ENCODE measurements around the gene PRR29. TPM values are rescaled to one million over a fixed set of nuclear protein-coding genes. Genes with fewer than 3 reads are reported as not detected.

PRR29 gene
- total and polyA plus RNA-seq, 4 donors = 0.02 to 0.35 (median 0.14) TPM; not detected in 1

GRCh38 chr17:63974594-63975192, 23.5 kb upstream of the PRR29 start:
- 85% methylated on average over 10 of the region's 10 CpGs for WGBS
- no peak for DNase-seq (ENCODE audit: low spot score)
- H3K4me1 ChIP-seq (ENCODE audit: control insufficient read depth in 4 of 4, insufficient read depth in 4 of 4, low read length in 3 of 4) = no peaks in the 10 kb centered on the region

GRCh38 chr17:63975541-63976092, 22.5 kb upstream of the PRR29 start:
- no peak for DNase-seq (ENCODE audit: low spot score)
- Histone ChIP-seq H3K9ac (ENCODE audit: low read depth in 1 of 2, low read length in 2 of 2) (no peak overlapping the region), H3K4me1 (ENCODE audit: control insufficient read depth in 4 of 4, insufficient read depth in 4 of 4, low read length in 3 of 4) (peaks cover 0 to 2% (median 0%) of the 10 kb centered on the region in 4 donors), H3K36me3 (ENCODE audit: control insufficient read depth in 4 of 4, insufficient read depth in 3 of 4, low read depth in 1 of 4, low read length in 3 of 4) (no peaks in the 10 kb centered on the region), H3K27me3 (ENCODE audit: control insufficient read depth in 4 of 4, insufficient read depth in 4 of 4, low read length in 3 of 4) (no peaks in the 10 kb centered on the region), H3K4me3 (ENCODE audit: low read depth in 1 of 3, low read length in 3 of 3) (no peak overlapping the region), H3K27ac (ENCODE audit: low read depth in 1 of 2, low read length in 2 of 2) (no peak overlapping the region), H3K9me3 (ENCODE audit: control insufficient read depth in 4 of 4, low read length in 3 of 4) (no peaks in the 10 kb centered on the region)
- WGBS = 76% methylated on average over 2 of the region's 2 CpGs
- TF ChIP-seq EGR1 (IDR thresholded peaks at IDR 0.05; ENCODE audit: low read depth in 2 of 2) (no peak), JUND (IDR thresholded peaks at IDR 0.05) (no peak), HNF4G (IDR thresholded peaks at IDR 0.05) (no peak), SP1 (IDR thresholded peaks at IDR 0.05) (no peak), RXRA (IDR thresholded peaks at IDR 0.05) (no peak)
- TF ChIP-seq, protein P1, sequence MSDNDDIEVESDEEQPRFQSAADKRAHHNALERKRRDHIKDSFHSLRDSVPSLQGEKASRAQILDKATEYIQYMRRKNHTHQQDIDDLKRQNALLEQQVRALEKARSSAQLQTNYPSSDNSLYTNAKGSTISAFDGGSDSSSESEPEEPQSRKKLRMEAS (IDR thresholded peaks at IDR 0.05) = no peak
- TF ChIP-seq, protein P2, sequence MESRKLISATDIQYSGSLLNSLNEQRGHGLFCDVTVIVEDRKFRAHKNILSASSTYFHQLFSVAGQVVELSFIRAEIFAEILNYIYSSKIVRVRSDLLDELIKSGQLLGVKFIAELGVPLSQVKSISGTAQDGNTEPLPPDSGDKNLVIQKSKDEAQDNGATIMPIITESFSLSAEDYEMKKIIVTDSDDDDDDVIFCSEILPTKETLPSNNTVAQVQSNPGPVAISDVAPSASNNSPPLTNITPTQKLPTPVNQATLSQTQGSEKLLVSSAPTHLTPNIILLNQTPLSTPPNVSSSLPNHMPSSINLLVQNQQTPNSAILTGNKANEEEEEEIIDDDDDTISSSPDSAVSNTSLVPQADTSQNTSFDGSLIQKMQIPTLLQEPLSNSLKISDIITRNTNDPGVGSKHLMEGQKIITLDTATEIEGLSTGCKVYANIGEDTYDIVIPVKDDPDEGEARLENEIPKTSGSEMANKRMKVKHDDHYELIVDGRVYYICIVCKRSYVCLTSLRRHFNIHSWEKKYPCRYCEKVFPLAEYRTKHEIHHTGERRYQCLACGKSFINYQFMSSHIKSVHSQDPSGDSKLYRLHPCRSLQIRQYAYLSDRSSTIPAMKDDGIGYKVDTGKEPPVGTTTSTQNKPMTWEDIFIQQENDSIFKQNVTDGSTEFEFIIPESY (IDR thresholded peaks at IDR 0.05) = no peak

More at GRCh38 chr17:63974594-63975192, 23.5 kb upstream of the PRR29 start:
- H3K9me3 ChIP-seq (ENCODE audit: control insufficient read depth in 4 of 4, low read length in 3 of 4) = no peaks in the 10 kb centered on the region
- no peak overlapping the region for H3K27ac ChIP-seq (ENCODE audit: low read depth in 1 of 2, low read length in 2 of 2)
- H3K27me3 ChIP-seq (ENCODE audit: control insufficient read depth in 4 of 4, insufficient read depth in 4 of 4, low read length in 3 of 4) = no peaks in the 10 kb centered on the region
- H3K36me3 ChIP-seq (ENCODE audit: control insufficient read depth in 4 of 4, insufficient read depth in 3 of 4, low read depth in 1 of 4, low read length in 3 of 4) = no peaks in the 10 kb centered on the region
- TF ChIP-seq, protein P3, sequence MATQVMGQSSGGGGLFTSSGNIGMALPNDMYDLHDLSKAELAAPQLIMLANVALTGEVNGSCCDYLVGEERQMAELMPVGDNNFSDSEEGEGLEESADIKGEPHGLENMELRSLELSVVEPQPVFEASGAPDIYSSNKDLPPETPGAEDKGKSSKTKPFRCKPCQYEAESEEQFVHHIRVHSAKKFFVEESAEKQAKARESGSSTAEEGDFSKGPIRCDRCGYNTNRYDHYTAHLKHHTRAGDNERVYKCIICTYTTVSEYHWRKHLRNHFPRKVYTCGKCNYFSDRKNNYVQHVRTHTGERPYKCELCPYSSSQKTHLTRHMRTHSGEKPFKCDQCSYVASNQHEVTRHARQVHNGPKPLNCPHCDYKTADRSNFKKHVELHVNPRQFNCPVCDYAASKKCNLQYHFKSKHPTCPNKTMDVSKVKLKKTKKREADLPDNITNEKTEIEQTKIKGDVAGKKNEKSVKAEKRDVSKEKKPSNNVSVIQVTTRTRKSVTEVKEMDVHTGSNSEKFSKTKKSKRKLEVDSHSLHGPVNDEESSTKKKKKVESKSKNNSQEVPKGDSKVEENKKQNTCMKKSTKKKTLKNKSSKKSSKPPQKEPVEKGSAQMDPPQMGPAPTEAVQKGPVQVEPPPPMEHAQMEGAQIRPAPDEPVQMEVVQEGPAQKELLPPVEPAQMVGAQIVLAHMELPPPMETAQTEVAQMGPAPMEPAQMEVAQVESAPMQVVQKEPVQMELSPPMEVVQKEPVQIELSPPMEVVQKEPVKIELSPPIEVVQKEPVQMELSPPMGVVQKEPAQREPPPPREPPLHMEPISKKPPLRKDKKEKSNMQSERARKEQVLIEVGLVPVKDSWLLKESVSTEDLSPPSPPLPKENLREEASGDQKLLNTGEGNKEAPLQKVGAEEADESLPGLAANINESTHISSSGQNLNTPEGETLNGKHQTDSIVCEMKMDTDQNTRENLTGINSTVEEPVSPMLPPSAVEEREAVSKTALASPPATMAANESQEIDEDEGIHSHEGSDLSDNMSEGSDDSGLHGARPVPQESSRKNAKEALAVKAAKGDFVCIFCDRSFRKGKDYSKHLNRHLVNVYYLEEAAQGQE (IDR thresholded peaks at IDR 0.05) = no peak
- no peak for TF ChIP-seq ATF3 (IDR thresholded peaks at IDR 0.05)
- TF ChIP-seq, protein P1 (IDR thresholded peaks at IDR 0.05) = no peak
- no peak for TF ChIP-seq RXRA (IDR thresholded peaks at IDR 0.05)
- TF ChIP-seq, protein P2 (IDR thresholded peaks at IDR 0.05) = no peak
- TF ChIP-seq FOXA2 (IDR thresholded peaks at IDR 0.05) = no peak
- TF ChIP-seq SP1 (IDR thresholded peaks at IDR 0.05) = no peak
- no peak for TF ChIP-seq JUND (IDR thresholded peaks at IDR 0.05)
- TF ChIP-seq TAF1 (conservative IDR thresholded peaks at IDR 0.05) = no peak
- TF ChIP-seq HNF4G (IDR thresholded peaks at IDR 0.05) = no peak
- TF ChIP-seq NR2F2 (IDR thresholded peaks at IDR 0.05) = no peak
- H3K4me3 ChIP-seq (ENCODE audit: low read depth in 1 of 3, low read length in 3 of 3) = no peak overlapping the region
- H3K9ac ChIP-seq (ENCODE audit: low read depth in 1 of 2, low read length in 2 of 2) = no peak overlapping the region
